NCI-H1436 treated with DMSO at 0.1 percent for 48 hours (cell line): ENCODE results near the gene GINS1.
"Not testable (repeated sequence)": the region's sequence is repeated elsewhere in the genome, so short reads cannot be mapped to it uniquely, and the experiment has no call there.

Experiments used
- DNase-seq: peaks from one replicate; lab custom pipeline; 2025; lab: John Stamatoyannopoulos, UW

GINS1 gene

GRCh38 chr20:25454153-25454900, 46.9 kb downstream of the GINS1 start:
- DNase-seq = no peak

GRCh38 chr20:25457886-25458680, 50.6 kb downstream of the GINS1 start:
- no peak for DNase-seq

GRCh38 chr20:25459111-25459830, 51.8 kb downstream of the GINS1 start:
- no peak for DNase-seq

- no peak for DNase-seq
Measured at GRCh38 chr20:25459916-25460535, 52.6 kb downstream of the GINS1 start.

- no peak for DNase-seq
Measured at GRCh38 chr20:25460566-25461280, 53.2 kb downstream of the GINS1 start.

- DNase-seq = no peak
Measured at GRCh38 chr20:25461281-25461650, 53.8 kb downstream of the GINS1 start.

- no peak for DNase-seq
Measured at GRCh38 chr20:25461786-25462545, 54.5 kb downstream of the GINS1 start.

- DNase-seq = no peak
Measured at GRCh38 chr20:25464501-25465242, 57.2 kb downstream of the GINS1 start.

GRCh38 chr20:25465243-25466135, 58.0 kb downstream of the GINS1 start:
- no peak for DNase-seq

- DNase-seq = no peak
Measured at GRCh38 chr20:25466846-25467245, 59.4 kb downstream of the GINS1 start.

- DNase-seq = no peak
Measured at GRCh38 chr20:25467441-25467840, 60.0 kb downstream of the GINS1 start.

- DNase-seq = no peak
Measured at GRCh38 chr20:25468126-25469075, 60.9 kb downstream of the GINS1 start.

GRCh38 chr20:25469558-25469957, 62.1 kb downstream of the GINS1 start:
- no peak for DNase-seq

- no peak for DNase-seq
Measured at GRCh38 chr20:25470045-25470444, 62.6 kb downstream of the GINS1 start.

- no peak for DNase-seq
Measured at GRCh38 chr20:25471020-25471419, 63.5 kb downstream of the GINS1 start.

- not testable (repeated sequence) for DNase-seq
Measured at GRCh38 chr20:25473297-25473696, 65.8 kb downstream of the GINS1 start.

GRCh38 chr20:25476106-25477013, 68.9 kb downstream of the GINS1 start:
- DNase-seq = no peak
